GM18519 (cell line): ENCODE results near the gene ESPNL.

Experiments
- ATAC-seq: cut with Tn5 transposase; IDR thresholded peaks from one replicate; pipeline ENCODE4 v1.9.1; 2021; ENCODE audit warnings: mild to moderate bottlenecking, moderate library complexity; ENCODE audit not compliant: unreplicated experiment, low FRiP score

ESPNL gene

GRCh38 chr2:238138331-238139195 is 38.4 kb downstream of the ESPNL start, which contains the start of gene KLHL30:
KLHL30 (plus strand) TSS chr2:238138668; CDS start chr2:238140755, 2,087 bp downstream.
- no peak for ATAC-seq

GRCh38 chr2:238139196-238140039 is 39.3 kb downstream of the ESPNL start:
- no peak for ATAC-seq

GRCh38 chr2:238140040-238140439 is 39.9 kb downstream of the ESPNL start:
- ATAC-seq: no peak

- no peak for ATAC-seq
Measured at GRCh38 chr2:238140721-238141540, 40.8 kb downstream of the ESPNL start.

- ATAC-seq: no peak
Measured at GRCh38 chr2:238141541-238142318, 41.6 kb downstream of the ESPNL start.

- no peak for ATAC-seq
Measured at GRCh38 chr2:238142382-238143205, 42.5 kb downstream of the ESPNL start.

GRCh38 chr2:238143239-238143951 is 43.3 kb downstream of the ESPNL start:
- ATAC-seq: no peak

- no peak for ATAC-seq
Measured at GRCh38 chr2:238144262-238144661, 44.1 kb downstream of the ESPNL start.

GRCh38 chr2:238145046-238145445 is 44.9 kb downstream of the ESPNL start:
- no peak for ATAC-seq

GRCh38 chr2:238145851-238146250 is 45.7 kb downstream of the ESPNL start:
- no peak for ATAC-seq

- ATAC-seq: no peak
Measured at GRCh38 chr2:238146884-238147544, 46.9 kb downstream of the ESPNL start.

GRCh38 chr2:238148981-238149380 is 48.8 kb downstream of the ESPNL start:
- ATAC-seq: no peak

GRCh38 chr2:238149841-238150572 is 49.9 kb downstream of the ESPNL start:
- ATAC-seq: no peak

- no peak for ATAC-seq
Measured at GRCh38 chr2:238150686-238151085, 50.5 kb downstream of the ESPNL start.

GRCh38 chr2:238151205-238151604 is 51.1 kb downstream of the ESPNL start:
- ATAC-seq: no peak

GRCh38 chr2:238151628-238152235 is 51.6 kb downstream of the ESPNL start:
- no peak for ATAC-seq
